HG03039 (cell line): ENCODE data around the gene OSBPL3.
A peak's percentile ranks its signal among the peaks of the same experiment; 100 is the strongest.

ENCODE experiments used
- ATAC-seq: cut with Tn5 transposase; IDR thresholded peaks from one replicate; pipeline ENCODE4 v1.9.1; 2021; ENCODE audit warnings: mild to moderate bottlenecking, moderate library complexity; ENCODE audit not compliant: unreplicated experiment

Gene OSBPL3

GRCh38 chr7:24833549-24833948, 146.4 kb downstream of the OSBPL3 start:
- ATAC-seq = no peak

GRCh38 chr7:24831240-24831639, 148.7 kb downstream of the OSBPL3 start:
- no peak for ATAC-seq

- no peak for ATAC-seq
Observed at GRCh38 chr7:24830440-24831050, 149.4 kb downstream of the OSBPL3 start.

GRCh38 chr7:24829787-24830186, 150.2 kb downstream of the OSBPL3 start:
- ATAC-seq = no peak

- ATAC-seq = no peak
Observed at GRCh38 chr7:24828891-24829661, 150.9 kb downstream of the OSBPL3 start.

DNA sequence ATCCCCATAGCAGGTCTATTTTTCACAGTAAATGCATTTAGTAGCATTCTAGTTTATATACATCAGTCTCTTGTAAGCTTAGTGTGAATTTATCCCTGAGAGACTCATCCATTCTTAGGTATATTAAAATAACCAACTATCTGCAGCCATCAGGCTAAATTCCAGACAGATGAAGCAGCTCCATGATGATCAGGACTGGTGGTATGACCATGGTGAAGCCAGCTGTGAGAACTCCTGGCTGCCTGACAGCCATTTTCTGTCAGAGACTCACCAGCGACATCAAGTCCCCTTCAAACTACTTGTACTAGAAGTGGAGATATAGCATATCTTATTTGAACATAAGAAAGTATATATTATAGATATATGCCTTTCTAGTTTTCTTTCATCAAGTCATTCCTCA, 152.4 kb downstream of the OSBPL3 start:
- no peak for ATAC-seq

DNA sequence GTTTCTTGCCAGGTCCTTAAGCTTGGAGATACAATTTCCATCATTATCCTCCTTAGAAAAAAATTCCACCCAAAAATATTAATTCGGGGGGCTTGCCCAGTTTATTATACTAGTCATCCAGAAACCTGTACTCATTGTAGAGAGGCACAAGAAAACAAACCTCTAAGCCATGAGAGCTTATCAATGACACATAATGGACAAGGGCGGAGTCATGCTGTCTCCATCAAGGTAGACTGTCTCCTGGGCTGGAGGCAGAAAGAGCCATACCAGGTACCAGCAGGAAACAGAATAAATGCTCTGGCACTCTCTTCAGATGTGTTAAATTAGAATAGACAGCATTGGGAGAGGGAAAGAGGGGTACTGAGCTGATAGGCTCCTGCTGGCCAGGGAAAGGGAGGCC, 153.0 kb downstream of the OSBPL3 start:
- no peak for ATAC-seq

DNA sequence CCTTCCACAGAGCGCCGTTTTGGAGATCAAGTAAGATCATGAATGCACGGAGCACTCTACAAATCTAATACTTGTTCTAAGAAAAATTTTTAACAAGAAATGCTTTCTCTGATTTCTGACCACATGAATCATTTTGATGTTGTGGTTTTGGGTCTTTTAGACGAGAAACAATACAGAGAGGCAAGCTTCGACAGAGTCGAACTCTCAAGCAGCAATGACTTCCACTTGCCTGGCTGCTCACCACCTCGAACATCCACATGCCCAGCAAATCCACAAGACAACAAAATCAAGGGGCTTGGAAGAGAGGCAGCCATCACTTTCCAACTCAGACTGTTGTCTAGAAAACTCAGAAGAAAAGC, 153.3 kb downstream of the OSBPL3 start:
- ATAC-seq = no peak

DNA sequence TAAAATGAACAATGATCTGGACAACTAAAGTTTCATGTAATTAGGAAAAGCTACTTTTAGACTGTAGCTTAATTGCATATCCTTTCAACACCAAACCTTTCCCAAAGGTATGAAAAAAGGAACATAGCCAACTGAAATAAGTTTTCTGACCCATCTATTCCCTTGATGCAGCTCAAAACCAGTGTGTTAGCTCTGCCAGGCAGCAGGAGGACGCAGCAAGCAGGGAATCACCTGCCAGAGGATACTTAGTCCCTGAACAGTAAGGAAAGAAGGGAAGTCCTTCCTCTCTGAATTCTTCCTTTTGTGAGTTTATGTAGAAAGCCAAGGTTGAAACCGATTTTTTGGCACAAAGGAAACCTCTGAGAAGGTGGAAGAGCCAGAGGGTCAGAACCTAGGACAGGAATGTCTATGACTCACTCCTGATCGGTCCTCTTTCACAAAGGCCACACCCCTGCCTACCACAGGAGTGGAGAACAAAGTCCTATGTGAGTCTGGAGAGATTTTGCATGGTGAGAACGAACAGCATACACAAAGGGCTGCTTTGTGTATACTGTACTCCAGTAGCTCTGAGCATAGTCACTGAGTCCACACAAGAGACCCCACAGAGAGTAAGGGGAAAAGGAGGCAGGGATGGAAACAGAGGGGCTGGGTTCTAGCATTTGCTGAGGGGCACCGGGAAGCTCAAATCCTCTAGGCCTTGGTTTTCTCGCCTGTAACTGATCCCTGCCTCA, 153.9 kb downstream of the OSBPL3 start:
- no peak for ATAC-seq

GRCh38 chr7:24825381-24825794, 154.6 kb downstream of the OSBPL3 start:
- no peak for ATAC-seq

GRCh38 chr7:24824896-24825295, 155.1 kb downstream of the OSBPL3 start:
- ATAC-seq = no peak

DNA sequence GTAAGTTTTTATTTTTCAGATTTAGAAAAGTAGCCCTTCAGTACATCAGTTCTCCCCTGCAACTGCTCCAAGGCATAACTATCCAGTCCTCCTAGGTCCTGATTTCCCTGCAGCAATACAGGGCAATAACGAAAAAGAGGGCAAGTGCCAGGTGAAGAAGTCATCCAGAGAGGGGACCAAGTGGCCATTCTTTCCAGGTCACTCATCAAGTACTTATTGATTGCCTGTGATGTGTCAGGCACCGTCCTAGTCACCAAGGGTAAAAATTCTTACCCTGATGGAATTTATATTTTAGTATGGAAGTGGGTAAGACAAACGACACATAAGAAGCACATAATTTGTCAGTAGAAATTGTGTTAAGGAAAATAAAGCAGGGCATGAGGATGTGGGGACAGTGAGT, 155.6 kb downstream of the OSBPL3 start:
- no peak for ATAC-seq

GRCh38 chr7:24821754-24822054, 158.3 kb downstream of the OSBPL3 start:
- ATAC-seq = no peak

DNA sequence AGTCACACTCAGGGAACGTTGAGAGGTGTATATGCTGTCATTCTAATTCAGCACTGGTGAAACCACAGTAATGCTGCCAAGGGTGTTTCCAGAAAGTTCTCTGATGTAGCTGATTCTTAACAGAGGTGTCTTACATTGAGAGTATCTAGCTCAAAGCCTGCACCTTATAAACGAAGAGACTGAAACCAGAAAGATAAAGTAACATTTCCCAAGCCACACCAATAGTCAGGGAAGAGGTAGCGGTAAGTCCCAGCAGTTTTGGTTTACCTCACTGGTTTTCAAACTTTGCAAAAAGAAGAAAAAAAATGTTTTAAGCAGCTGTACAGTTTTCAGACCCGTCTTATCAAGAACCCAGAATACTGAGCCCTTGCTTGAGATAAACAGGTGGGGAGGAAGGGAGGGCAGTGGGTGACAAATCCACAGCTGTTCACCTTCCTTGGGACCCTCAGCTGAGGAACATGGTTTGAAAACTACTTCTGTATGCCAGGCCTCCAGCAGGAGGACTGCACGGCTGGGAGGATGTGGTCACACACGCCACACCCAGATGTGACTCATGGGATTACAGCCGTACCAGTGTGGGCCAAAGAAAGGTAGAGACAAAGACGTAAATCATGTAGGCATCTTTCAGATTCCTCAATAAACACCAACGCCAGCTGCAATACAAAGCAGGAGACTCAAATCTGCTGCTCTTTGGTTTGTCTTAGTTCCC, 158.8 kb downstream of the OSBPL3 start:
- peak; percentile 80 for ATAC-seq

GRCh38 chr7:24820730-24821044, 159.3 kb downstream of the OSBPL3 start:
- ATAC-seq = no peak

GRCh38 chr7:24819916-24820689, 159.9 kb downstream of the OSBPL3 start:
- ATAC-seq = peak; percentile 52

- ATAC-seq = no peak
Observed at GRCh38 chr7:24817339-24817738, 162.6 kb downstream of the OSBPL3 start.

GRCh38 chr7:24816868-24817267, 163.1 kb downstream of the OSBPL3 start:
- ATAC-seq = no peak

DNA sequence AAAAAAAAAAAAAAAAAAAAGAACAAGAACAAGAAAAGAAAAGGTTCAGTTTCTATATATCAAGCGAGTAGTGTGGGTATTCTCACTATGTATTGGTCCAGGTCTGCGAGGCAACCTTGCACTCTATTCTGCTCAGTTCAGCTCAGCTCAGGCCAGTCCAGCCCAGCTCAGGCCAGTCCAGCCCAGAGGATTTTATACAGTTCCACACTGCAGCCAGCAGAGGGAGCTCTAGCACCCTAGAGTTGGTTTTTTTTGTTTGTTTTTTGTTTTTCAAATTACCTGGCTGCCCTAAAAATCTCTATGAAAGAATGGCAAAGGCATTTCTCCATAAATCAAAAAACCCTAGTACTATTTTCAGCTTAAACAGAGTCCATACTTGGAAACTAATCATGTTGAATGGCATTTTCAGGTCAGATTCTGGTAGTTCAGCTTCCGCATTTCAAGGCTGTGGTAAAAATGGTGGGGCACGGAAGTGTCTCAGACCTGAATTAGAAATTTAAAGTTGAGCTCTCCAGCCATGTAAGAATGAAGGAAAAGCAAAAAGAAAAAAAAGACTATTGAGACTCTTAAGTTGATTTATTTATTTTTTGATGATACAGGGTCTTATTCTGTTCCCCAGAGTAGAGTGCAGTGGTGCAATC, 167.6 kb downstream of the OSBPL3 start:
- no peak for ATAC-seq

DNA sequence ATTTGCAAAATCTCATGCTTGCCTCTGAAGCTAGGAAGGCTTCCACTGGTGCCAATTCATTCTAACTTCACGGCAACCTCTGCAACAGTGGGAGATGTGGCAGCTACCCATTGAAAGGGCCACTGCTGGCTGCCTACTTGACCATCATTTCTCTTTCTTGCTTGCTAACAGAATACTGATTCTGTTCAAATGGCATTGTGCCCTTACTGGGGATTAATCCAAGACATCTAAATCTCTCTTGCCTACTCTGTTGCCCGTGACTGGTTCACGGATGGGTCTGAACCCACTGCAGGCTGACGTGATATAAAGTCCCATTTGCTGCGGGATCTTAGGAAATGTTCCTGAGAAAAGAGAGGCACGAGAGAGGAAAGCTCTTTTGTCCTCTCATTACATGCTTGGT, 171.5 kb downstream of the OSBPL3 start:
- no peak for ATAC-seq

DNA sequence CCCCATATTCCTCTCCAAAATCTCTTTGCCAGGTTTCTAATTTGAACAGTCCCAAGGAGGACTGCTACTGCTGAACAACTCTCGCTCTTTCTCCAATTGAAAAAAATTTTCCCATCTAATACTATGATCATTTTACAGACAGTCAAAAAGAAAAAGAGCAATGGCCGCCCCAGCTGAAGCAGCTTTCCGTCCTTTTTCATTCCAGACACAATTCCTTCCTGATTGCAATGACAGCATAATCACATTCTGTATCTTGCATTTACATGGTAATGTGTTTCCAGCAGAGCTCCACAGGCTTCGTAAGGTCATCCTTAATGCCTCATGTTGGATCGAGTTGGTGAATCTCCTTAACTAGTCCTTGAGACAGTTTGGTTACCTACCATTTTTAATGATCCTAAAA, 177.7 kb downstream of the OSBPL3 start:
- ATAC-seq = no peak
